AG09309 (cell line): ENCODE results near the gene MTUS2.

Experiments
- DNase-seq: peaks from one replicate; pipeline ENCODE4 v3.0.0-alpha.2; 2010; ENCODE audit warnings: low read depth
- H3K4me3 ChIP-seq: 2 replicates; pipeline ENCODE4 v1.5.1; 2011; ENCODE audit warnings: mild to moderate bottlenecking, low read depth, low read length, moderate library complexity; ENCODE audit not compliant: control insufficient read depth
- CTCF ChIP-seq: IDR thresholded peaks from 2 replicates; pipeline ENCODE4 v1.5.1; 2011; ENCODE audit warnings: mild to moderate bottlenecking, low read depth, low read length, inconsistent platforms; ENCODE audit not compliant: insufficient read depth, control insufficient read depth; ENCODE audit errors: missing control alignments

Gene MTUS2

GRCh38 chr13:28826368-28826767, 6.2 kb downstream of the MTUS2 start:
- H3K4me3 ChIP-seq, result no peak overlapping the region
- TF ChIP-seq CTCF, result no peak
- no peak for DNase-seq

- TF ChIP-seq CTCF, result no peak
- no peak overlapping the region for H3K4me3 ChIP-seq
- DNase-seq, result no peak
Observed at GRCh38 chr13:28830580-28830979, 10.4 kb downstream of the MTUS2 start.

GRCh38 chr13:28831117-28831516, 11.0 kb downstream of the MTUS2 start:
- no peak for DNase-seq
- TF ChIP-seq CTCF, result no peak
- H3K4me3 ChIP-seq, result no peak overlapping the region

- no peak for DNase-seq
- H3K4me3 ChIP-seq, result no peak overlapping the region
- no peak for TF ChIP-seq CTCF
Observed at GRCh38 chr13:28837111-28837510, 17.0 kb downstream of the MTUS2 start.

GRCh38 chr13:28843639-28844038, 23.5 kb downstream of the MTUS2 start:
- H3K4me3 ChIP-seq, result no peak overlapping the region
- no peak for DNase-seq
- TF ChIP-seq CTCF, result no peak

GRCh38 chr13:28849441-28849840, 29.3 kb downstream of the MTUS2 start:
- no peak overlapping the region for H3K4me3 ChIP-seq
- no peak for DNase-seq
- no peak for TF ChIP-seq CTCF

GRCh38 chr13:28850226-28850625, 30.1 kb downstream of the MTUS2 start:
- DNase-seq, result no peak
- no peak overlapping the region for H3K4me3 ChIP-seq
- TF ChIP-seq CTCF, result no peak
